ENCODE data around the gene THBS4.

GRCh38 chr5:80034559-80034958 lies 589 bp upstream of the THBS4 start:
- no peak for TF ChIP-seq POLR2AphosphoS5 (IDR thresholded peaks at IDR 0.05; ENCODE audit: low read depth, low read length)
- no peak for TF ChIP-seq CTCF (IDR thresholded peaks at IDR 0.05)
- TF ChIP-seq YY1 (IDR thresholded peaks at IDR 0.05; ENCODE audit: low read depth): no peak
- TF ChIP-seq RXRA (IDR thresholded peaks at IDR 0.05; ENCODE audit: borderline replicate concordance, low read depth): no peak
- TF ChIP-seq GABPA (IDR thresholded peaks at IDR 0.05; ENCODE audit: low read depth): no peak

Measured in SK-N-SH (cell line).